T-helper 1 cell treated with Interleukin-12 subunit alpha and Interleukin-12 subunit beta and Interleukin-4 antibody, amounts not matched to agents 30 ng/mL and 1 ng/mL, for 36 hours (primary cell): Measurements from ENCODE around the gene TMEM232. TPM values are rescaled to one million over a fixed set of nuclear protein-coding genes. Genes with fewer than 3 reads are reported as not detected.
"Not testable (repeated sequence)": the region's sequence is repeated elsewhere in the genome, so short reads cannot be mapped to it uniquely, and the experiment has no call there.

Source experiments
- intact Hi-C: fragments of 100-400 bp; cut with micrococcal nuclease; formaldehyde crosslinking; loops from one replicate; pipeline ENCODE4 v1.15.1; 2024
- total RNA-seq: library from RNA; stranded (reverse); gene quantifications from 2 replicates; pipeline ENCODE4 v1.2.3, GENCODE V29; 2022

TMEM232 gene
- 0.86 and 1.2 TPM in 2 replicates for total RNA-seq

DNA sequence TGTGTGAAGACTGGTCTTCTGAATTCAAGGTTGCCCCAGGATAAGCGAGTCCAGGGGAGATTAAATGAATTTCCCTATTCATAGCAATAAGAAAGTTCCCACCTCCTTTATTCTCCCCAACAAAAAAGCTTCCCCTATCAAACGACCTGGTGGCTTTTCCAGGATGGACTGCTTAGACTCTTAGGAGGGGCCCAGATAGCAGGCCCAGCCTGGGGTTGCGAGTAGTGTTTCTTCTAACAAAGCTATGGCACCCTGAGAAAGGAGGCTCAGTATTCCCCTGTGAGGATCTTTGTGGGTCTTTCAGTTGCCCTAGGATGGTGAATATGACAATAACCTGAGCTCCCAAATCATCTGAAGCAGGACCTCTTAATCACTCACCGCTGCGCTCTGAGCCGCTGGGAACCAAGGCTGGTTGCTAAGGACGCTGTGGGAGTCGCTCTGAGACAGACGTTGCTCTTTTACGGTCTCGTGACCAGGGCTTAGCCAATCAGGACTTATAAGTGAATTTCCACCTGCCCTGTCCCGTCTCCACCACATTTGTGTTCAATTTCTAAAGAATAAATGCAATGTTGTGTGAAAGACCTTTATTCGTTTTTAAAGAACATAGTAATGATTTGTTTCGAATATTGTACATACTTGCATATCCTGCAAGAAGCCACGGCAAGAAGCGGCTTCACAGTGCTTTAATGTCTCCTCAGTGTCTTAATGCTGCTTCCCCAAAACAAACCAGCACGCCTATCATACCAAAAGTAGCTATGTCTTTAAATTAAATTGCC, at the start of gene TMEM232:
TMEM232 (minus strand) TSS at position 423 of the 776 bp plus-strand sequence. CDS start 59,319 bp downstream, outside the sequence.
- intact Hi-C loops = loop anchor here (1.0 to 2.0 kb wide), 6 partner anchors 12 to 1978 kb away; partner anchors contain the start of gene MAN2A1

GRCh38 chr5:110770286-110770685, 43.8 kb upstream of the TMEM232 start:
- intact Hi-C loops = no loop called here

- intact Hi-C loops = no loop called here
These were observed 42.7 kb upstream of the TMEM232 start for GRCh38 chr5:110769000-110769681.

GRCh38 chr5:110768138-110768860, 41.8 kb upstream of the TMEM232 start:
- intact Hi-C loops = no loop called here

DNA sequence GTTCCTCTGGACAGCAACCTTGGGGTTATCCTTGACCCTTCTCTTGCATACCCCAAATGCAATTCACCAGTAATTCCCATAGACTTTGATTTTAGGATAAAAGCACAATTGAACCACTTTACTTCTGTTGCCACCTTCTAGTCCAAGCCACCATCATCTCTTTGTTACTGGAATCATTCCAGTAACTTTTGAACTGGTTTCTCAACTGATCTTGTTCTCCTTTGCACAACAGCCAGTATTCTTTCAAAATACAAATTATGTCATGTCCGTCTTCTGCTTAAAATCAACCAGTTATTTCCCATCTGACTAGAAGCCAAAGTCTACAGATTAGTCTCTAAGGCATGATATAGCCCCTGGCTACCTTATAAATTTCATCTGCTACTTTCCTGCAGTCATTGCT, 33.7 kb upstream of the TMEM232 start:
- intact Hi-C loops = no loop called here

DNA sequence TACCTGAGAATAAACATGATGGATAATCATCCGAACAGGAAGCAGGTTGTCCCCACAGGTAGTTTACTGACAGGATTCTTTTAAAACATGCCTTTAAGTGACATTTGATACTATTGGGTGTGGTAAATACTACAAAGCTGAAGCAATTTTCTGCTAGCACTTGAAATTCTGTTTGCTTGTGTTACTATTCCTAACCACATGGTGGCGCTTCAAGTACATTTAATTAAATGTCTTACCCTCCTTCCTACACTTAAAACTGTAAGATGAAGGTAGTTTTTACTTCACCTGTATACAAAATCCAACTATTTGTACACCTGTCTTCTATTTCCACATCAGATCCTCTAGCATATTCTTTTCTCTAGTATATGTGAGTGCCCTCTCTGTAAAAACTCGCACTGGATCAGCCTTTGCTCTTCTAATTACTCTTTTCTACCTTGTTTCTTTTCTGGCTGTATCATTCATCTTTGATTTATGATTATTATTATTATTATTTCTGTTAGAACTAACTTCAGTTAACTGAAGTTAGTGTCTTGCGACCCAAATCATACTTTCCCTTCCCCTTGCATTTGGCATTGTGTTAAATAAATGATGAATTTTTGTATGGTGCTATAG, 30.8 kb upstream of the TMEM232 start:
- intact Hi-C loops = loop anchor here (1.0 to 10.0 kb wide), 11 partner anchors 18 to 1658 kb away; partner anchors contain the start of genes EPB41L4A, SLC25A46, TMEM232 and WDR36

DNA sequence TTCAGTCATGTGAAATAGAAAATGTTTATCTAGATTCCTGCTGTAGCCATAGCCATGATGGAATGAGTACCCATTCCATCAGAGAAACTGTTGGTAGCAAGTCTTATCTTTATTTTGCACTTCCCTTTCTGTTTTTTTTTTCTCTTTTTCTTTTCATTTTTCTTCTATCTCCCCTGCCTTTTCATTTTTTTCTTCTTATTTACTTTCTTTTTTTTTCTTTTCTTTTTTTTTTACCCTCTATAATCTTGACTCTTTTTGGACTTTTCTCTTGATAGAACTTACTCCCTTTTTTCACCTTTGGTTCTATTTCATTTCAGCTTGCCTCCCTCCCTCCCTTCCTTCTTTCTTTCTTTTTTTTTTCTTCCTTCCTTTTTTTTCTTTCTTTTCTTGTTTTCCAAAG, 27.7 kb upstream of the TMEM232 start:
- intact Hi-C loops = loop anchor here (5.0 to 10.0 kb wide), 6 partner anchors 669 to 1661 kb away; partner anchors contain the start of genes EPB41L4A, NREP and STARD4

DNA sequence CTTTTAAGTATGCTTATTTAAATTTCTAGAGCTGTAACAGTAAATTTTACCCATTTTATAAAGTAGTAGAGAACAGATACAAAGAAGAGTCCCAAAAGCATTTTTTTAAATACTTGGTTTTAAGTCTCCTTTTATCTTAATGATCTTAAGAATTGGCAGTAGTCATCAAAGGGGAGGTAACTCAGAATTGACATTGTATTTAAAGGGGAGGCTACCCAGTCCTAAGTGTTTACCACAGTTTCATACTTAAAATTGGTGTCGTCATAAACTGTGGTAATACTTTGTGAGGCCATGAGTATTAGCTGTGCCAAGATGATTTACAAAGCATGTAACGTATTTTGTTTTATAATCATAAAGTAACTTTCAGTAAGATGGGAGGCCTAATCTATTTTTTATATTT, 27.1 kb upstream of the TMEM232 start:
- intact Hi-C loops = loop anchor here (1.0 to 10.0 kb wide), 8 partner anchors 477 to 1661 kb away; partner anchors contain the start of genes EPB41L4A, NREP and STARD4

GRCh38 chr5:110752953-110753352, 26.5 kb upstream of the TMEM232 start:
- intact Hi-C loops = loop anchor here (1.0 to 10.0 kb wide), 13 partner anchors 14 to 1662 kb away; partner anchors contain the start of genes EPB41L4A, MAN2A1, NREP and SLC25A46

DNA sequence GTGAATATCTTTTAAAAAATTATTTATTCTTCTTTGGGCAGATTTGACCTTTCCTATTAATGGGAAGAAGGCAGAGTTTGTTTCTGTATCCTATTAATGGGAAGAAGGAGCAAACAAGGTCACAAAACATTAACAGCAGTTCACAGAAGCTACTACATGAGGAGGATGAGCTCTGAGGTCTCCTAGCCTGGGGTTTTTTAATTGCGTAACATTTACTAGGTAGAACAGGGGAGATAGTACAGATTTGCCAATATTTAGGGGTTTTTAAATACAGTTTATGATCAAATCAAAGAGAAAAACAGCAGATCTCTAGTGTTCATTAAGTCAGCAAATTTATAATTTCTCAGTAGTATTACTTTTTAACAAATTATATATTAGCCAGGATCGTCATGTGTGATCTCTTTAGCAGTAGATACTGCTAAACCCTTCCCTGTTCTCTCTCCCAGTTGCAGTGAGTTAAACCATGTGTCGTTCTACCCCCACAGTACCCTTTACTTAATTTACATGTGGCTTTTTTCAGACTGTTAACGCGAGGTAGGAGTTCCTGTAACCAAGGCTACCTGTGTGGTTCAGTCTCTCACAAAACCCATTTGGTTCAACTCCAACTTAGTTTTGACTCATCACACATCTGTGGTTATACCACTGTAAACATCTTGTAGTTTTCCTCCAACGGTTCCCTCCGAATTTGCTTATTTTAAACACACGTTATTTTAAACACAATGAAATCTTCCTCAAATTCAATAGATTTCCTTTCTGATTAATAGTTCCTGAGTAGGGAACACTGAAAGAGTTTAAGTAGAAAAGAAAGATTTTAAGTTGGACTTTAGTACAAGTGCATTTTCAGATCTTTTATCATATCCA, 25.7 kb upstream of the TMEM232 start:
- intact Hi-C loops = loop anchor here (1.0 to 10.0 kb wide), 12 partner anchors 13 to 1663 kb away; partner anchors contain the start of genes EPB41L4A, MAN2A1, NREP and SLC25A46

DNA sequence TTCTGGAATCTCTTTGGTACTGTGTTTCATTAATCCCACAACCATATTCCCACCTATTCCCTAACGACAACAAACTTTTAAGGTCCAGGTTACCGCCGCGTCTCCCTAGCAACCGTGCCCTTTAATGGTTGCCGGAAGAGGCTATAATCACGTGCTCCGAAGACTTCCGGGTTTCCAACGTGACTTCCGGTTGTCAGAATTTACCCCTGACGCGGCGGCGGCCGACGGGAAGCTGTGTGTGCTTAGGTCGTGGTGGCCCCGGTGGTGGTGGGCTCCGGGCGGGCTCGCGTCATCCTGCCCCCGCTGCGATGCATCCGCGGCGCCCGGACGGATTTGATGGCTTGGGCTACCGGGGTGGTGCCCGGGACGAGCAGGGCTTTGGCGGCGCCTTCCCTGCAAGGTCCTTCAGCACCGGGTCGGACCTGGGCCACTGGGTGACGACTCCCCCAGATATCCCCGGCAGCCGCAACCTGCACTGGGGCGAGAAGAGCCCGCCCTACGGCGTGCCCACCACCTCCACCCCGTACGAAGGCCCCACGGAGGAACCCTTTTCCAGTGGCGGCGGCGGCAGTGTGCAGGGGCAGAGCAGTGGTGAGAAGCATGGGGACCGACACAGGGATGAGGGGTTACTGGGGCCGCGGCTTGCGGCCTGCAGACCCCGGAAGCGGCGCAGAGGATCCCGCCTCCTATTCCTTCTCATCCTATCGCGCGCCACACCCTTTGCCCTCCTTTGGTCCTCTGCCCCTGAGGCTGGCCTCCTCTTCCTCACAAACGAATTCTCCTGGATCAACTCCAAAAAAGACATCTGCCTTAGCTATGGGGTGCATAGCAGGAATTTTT, 12.6 kb upstream of the TMEM232 start, which contains the start of gene SLC25A46:
SLC25A46 (plus strand) TSS at position 196 of the 840 bp plus-strand sequence; CDS start at position 309, 113 bp downstream.
- intact Hi-C loops = loop anchor here (1.0 to 5.0 kb wide), 18 partner anchors 13 to 1992 kb away; partner anchors contain the start of genes FER, MAN2A1, NREP and TMEM232

GRCh38 chr5:110738503-110738811, 12.0 kb upstream of the TMEM232 start:
- intact Hi-C loops = loop anchor here (1.0 to 5.0 kb wide), 14 partner anchors 12 to 1992 kb away; partner anchors contain the start of genes FER, MAN2A1, TMEM232 and TSLP

DNA sequence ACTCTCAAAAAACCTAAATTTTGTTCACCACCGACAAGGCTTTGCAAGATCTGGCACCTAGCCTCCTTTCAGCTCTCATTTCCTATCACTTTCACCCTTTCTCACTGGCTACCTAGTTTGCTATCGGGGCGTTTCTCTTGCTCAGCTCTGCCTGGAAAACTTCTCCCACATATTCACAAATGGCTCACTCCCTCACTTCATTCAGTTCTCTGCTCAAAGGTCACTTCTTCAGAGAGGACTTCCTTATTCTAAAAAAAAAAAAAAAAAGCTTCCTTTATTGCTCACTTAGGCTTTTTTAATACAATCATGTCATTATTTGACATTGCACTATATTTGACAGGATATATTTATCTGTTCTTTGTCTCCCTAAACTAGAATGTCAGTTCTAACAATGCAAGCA, 10.3 kb upstream of the TMEM232 start:
- intact Hi-C loops = loop anchor here (5.0 kb wide), 2 partner anchors 336 to 1411 kb away; partner anchors contain the start of gene TSLP

DNA sequence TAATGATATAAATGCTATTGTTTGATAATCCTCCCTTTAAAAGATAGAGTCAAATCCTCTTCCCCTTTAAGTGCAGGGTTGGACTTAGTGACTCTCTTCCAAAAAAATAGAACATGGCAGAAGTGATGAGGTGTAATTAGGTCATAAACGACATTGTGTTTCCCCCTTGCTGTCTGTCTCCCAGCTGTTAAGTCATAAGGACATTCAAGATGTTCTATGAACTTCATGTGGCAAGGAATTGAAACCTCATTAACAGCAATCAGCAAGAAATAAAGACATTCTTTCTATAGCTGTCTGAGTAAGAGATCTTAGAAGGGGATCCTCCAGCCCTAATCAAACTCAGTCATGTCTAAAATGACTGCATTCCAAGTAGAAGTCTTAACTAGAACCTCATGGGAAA, 9.1 kb upstream of the TMEM232 start:
- intact Hi-C loops = loop anchor here (5.0 kb wide), 2 partner anchors 337 to 1412 kb away; partner anchors contain the start of gene TSLP

- intact Hi-C loops = no loop called here
These were observed 7.6 kb upstream of the TMEM232 start for GRCh38 chr5:110734101-110734500.

GRCh38 chr5:110731499-110731898, 5.0 kb upstream of the TMEM232 start:
- intact Hi-C loops = not testable (repeated sequence)

DNA sequence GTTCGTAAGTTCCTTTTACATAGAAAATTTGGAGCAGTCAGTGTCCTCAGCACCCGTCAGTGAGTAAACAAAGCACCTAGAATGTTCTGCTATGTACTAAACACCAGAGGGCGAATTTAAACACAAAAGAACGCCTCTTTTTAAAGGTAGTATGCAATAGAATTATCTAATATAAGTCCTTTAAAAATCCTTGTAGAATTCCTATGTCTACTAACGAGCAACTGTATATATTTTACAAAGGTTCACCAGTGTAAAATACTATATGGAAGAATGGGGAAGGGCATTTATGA, 499 bp upstream of the TMEM232 start:
- intact Hi-C loops = loop anchor here (2.0 kb wide), 2 partner anchors 1038 to 1316 kb away; partner anchors contain the start of gene MAN2A1

DNA sequence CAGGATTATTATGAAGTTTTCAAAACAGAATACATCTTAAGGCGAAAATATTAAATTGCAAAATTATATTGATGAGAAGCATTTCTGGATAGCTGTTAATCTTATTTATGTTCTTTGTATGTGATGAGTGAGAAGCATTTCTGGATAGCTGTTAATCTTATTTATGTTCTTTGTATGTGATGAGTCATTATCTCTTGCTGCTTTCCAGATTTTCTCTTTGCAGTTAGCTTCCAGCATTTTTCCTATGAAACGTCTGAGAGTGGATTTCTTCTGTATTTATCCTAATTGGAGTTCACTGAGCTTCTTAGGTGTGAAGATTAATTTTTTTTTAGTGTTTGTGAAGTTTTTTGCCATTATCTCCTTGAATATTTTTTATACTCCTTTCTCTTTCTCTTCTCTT, 8.2 kb downstream of the TMEM232 start:
- intact Hi-C loops = no loop called here
